Heart left ventricle (tissue), 16 donors: ENCODE measurements around the gene DIAPH2. TPM values are rescaled to one million over a fixed set of nuclear protein-coding genes. Genes with fewer than 3 reads are reported as not detected.

Experiments used
- ATAC-seq, 4 donors: fragments of 200-7000 bp; cut with Tn5 transposase; one replicate each; pipeline ENCODE4 v1.9.1; 2020 to 2022; ENCODE audit warnings: moderate library complexity in 4 of 4, mild to moderate bottlenecking in 3 of 4, moderate number of reproducible peaks in 1 of 4
- DNase-seq, 5 donors: peaks; one replicate each; pipeline ENCODE4 v3.0.0-alpha.2; 2020
- H3K27ac ChIP-seq, 12 donors: fragments of 200-600 bp; sonication (generic) in 4 of 12; one replicate each; pipeline versions ENCODE4 v1.5.0 to v1.8.0; 2016 to 2022; ENCODE audit warnings: mild to moderate bottlenecking in 2 of 12
- H3K27me3 ChIP-seq, 9 donors: fragments of 200-600 bp; sonication (generic) in 2 of 9; one replicate each; pipeline versions ENCODE4 v1.5.1 to v1.8.0; 2016 to 2022; ENCODE audit warnings: mild to moderate bottlenecking in 3 of 9
- H3K36me3 ChIP-seq, 9 donors: fragments of 200-600 bp; sonication (generic) in 2 of 9; one replicate each; pipeline versions ENCODE4 v1.5.0 to v1.8.0; 2018 to 2022; ENCODE audit warnings: mild to moderate bottlenecking in 2 of 9
- H3K4me1 ChIP-seq, 12 donors: fragments of 200-600 bp; sonication (generic) in 4 of 12; one replicate each; pipeline versions ENCODE4 v1.5.0 to v1.8.0; 2016 to 2022; ENCODE audit warnings: mild to moderate bottlenecking in 3 of 12
- H3K4me3 ChIP-seq, 12 donors: fragments of 200-600 bp; sonication (generic) in 4 of 12; one replicate each; pipeline versions ENCODE4 v1.5.0 to v1.8.0; 2017 to 2022; ENCODE audit warnings: mild to moderate bottlenecking in 9 of 12, moderate library complexity in 4 of 12
- H3K9me3 ChIP-seq, 12 donors: fragments of 200-600 bp; sonication (generic) in 4 of 12; one replicate each; pipeline versions ENCODE4 v1.5.0 to v1.8.0; 2016 to 2022; ENCODE audit warnings: mild to moderate bottlenecking in 1 of 12
- POLR2A ChIP-seq, 2 donors: fragments of 450-650 bp; IDR thresholded peaks; one replicate each; pipeline ENCODE4 v1.6.1; 2017; ENCODE audit warnings: antibody characterized with exemption in 2 of 2, mild to moderate bottlenecking in 2 of 2, moderate library complexity in 2 of 2
- WGBS, 4 donors: extraction: QIAGEN DNeasy Blood & Tissue Kit in 2 of 4; methylation state at CpG; one replicate each; pipeline versions ENCODE4 v1.1.5 to v1.1.7; 2013 to 2018; 5-methylcytosine and 5-hydroxymethylcytosine counted together
- intact Hi-C, 10 donors: fragments of 100-400 bp; cut with DNase I; formaldehyde crosslinking; loops; one replicate each; pipeline versions ENCODE4 v1.11.1 to v1.14.2; 2022
- polyA plus RNA-seq, 2 donors: library from polyadenylated mRNA; stranded (reverse); fragments of 200-250 nt; gene quantifications; one replicate each; pipeline ENCODE4 v1.2.3, GENCODE V29; 2013
- total RNA-seq, 9 donors: library from RNA; depleted of rRNA in 2 of 9; stranded (reverse); fragments of >200 nt in 2 of 9; fragmentation: NEBNext Ultra II Directional in 3 of 9; extraction: Animal tissue kit (Norgen Biotek cat#: 25700) in 3 of 9; gene quantifications; one replicate each; pipeline versions ENCODE4 v1.1.0 to v1.2.4, GENCODE V29; 2016 to 2023
- TF ChIP-seq, protein P1 (sequence below), 12 donors: fragments of 200-600 bp; sonication (generic) in 4 of 12; IDR thresholded peaks; one replicate each; pipeline versions ENCODE4 v1.5.0 to v1.8.0; 2018 to 2022; ENCODE audit warnings: antibody characterized with exemption in 12 of 12, mild to moderate bottlenecking in 5 of 12
- donor health status: ischemic (EF 13 %, LVEDD 7.1; RV severe dilation, severe dysfunction).
- donor health status: healthy with polysubstance abuse.
- donor health status: DM: no; HTN: yes; CAD: no.
- donor health status: DM: no; HTN: no; CAD: no.
- donor health status: ischemic (EF 25% LVEDD 6.9; RV normal size, moderate dysfunction).
- donor health status: ischemic (EF 25% LVEDD 5.7; RV mildly dilated, moderate dysfunction).
- donor health status: healthy.
- donor health status: DM: yes; HTN: yes; CAD: no.
- donor health status: ischemic (EF 35%, LVEDD 5.7; RV mildly dilated, moderate dysfunction).
- donor health status: nonischemic (EF 11% LVEDD 7.7; RV severe dilation, severe dysfunction).
- donor health status: DM: yes; HTN: yes; CAD: no.
- donor health status: PGD.
- donor health status: ischemic (EF 29% LVEDD 5.4; RV normal size, mild dysfunction).
- donor health status: nonischemic (EF 23%, LVEDD 6.1; RV moderate dilation, normal function).

Gene DIAPH2
- total and polyA plus RNA-seq, 11 donors, result 3.7 to 18.8 (median 12.3) TPM

- DNase-seq, result no peak
- H3K4me1 ChIP-seq, result no peaks in the 10 kb centered on the region
- intact Hi-C loops, result no loop called here
- H3K36me3 ChIP-seq, result peaks cover 0 to 4% (median 0%) of the 10 kb centered on the region in 9 donors
- no peak overlapping the region for H3K4me3 ChIP-seq
- no peak overlapping the region for H3K27ac ChIP-seq
- ATAC-seq, result no peak
- TF ChIP-seq POLR2A (IDR thresholded peaks at IDR 0.05), result no peak
- TF ChIP-seq, protein P1, sequence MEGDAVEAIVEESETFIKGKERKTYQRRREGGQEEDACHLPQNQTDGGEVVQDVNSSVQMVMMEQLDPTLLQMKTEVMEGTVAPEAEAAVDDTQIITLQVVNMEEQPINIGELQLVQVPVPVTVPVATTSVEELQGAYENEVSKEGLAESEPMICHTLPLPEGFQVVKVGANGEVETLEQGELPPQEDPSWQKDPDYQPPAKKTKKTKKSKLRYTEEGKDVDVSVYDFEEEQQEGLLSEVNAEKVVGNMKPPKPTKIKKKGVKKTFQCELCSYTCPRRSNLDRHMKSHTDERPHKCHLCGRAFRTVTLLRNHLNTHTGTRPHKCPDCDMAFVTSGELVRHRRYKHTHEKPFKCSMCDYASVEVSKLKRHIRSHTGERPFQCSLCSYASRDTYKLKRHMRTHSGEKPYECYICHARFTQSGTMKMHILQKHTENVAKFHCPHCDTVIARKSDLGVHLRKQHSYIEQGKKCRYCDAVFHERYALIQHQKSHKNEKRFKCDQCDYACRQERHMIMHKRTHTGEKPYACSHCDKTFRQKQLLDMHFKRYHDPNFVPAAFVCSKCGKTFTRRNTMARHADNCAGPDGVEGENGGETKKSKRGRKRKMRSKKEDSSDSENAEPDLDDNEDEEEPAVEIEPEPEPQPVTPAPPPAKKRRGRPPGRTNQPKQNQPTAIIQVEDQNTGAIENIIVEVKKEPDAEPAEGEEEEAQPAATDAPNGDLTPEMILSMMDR (IDR thresholded peaks at IDR 0.05), result no peak
- H3K9me3 ChIP-seq, result no peaks in the 10 kb centered on the region
- H3K27me3 ChIP-seq, result no peaks in the 10 kb centered on the region
- 81 to 88% (median 83%) methylated on average over 3 of the region's 3 CpGs for WGBS, 4 donors
Observed at GRCh38 chrX:97389761-97390192, 705.1 kb downstream of the DIAPH2 start.

DNA sequence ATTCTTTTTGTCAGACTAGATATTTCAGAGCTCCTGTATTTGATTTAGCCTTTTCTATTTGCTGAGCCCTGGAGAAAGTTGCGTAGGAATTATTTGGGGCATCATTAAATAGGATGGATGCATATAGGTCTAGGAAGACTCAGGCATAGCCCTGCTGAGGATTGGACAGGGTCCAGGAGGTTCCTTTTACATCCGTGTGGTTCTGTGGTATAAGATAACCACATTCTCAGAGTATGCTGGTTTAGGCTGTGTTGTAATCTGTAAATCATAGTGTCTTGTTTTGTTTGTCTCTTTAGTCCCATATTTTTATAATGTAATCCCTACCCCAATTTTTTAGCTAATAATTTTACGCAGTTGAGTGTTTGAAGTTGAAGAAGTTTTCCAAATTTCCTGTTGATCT is 712.7 kb downstream of the DIAPH2 start:
- Histone ChIP-seq H3K4me1 (no peaks in the 10 kb centered on the region), H3K36me3 (no peaks in the 10 kb centered on the region), H3K4me3 (no peak overlapping the region), H3K27ac (no peak overlapping the region), H3K27me3 (no peaks in the 10 kb centered on the region), H3K9me3 (no peaks in the 10 kb centered on the region)
- TF ChIP-seq, protein P1 (IDR thresholded peaks at IDR 0.05), result no peak
- no peak for TF ChIP-seq POLR2A (IDR thresholded peaks at IDR 0.05)
- WGBS, 4 donors, result 76 to 87% (median 81%) methylated on average over 3 of the region's 3 CpGs
- intact Hi-C loops, result no loop called here
- ATAC-seq, result no peak
- no peak for DNase-seq

DNA sequence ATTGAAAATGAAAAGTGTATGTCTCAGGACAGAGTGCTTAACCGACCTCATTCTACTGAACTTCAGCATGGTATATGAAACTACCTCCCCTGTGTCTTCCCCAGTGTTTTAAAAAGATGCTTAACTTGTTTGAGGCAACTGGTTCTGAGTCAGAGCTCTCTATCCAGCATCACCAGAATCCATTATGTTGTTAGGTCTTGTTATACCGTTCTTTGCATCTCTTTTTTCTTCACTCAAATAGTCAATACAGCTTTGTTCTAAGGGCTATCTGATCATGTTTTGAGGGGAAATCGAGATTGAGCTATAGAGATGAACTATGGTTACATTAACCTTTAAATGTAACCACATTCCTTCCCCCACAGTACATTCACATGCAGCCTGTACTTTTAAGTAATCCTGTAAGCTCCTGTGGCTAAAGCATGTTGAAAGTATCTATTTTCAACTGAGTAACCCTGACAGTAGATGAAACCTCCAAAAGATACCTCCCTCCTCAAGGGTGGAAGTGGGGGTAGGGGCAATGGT is 713.4 kb downstream of the DIAPH2 start:
- Histone ChIP-seq H3K27me3 (no peaks in the 10 kb centered on the region), H3K27ac (no peak overlapping the region), H3K9me3 (no peaks in the 10 kb centered on the region), H3K36me3 (no peaks in the 10 kb centered on the region), H3K4me3 (no peak overlapping the region), H3K4me1 (no peaks in the 10 kb centered on the region)
- no peak for TF ChIP-seq POLR2A (IDR thresholded peaks at IDR 0.05)
- TF ChIP-seq, protein P1 (IDR thresholded peaks at IDR 0.05), result no peak
- DNase-seq (no peak), ATAC-seq (no peak)
- intact Hi-C loops, result no loop called here
- WGBS, 4 donors, result 56 to 77% (median 64%) methylated on average over 3 of the region's 3 CpGs

DNA sequence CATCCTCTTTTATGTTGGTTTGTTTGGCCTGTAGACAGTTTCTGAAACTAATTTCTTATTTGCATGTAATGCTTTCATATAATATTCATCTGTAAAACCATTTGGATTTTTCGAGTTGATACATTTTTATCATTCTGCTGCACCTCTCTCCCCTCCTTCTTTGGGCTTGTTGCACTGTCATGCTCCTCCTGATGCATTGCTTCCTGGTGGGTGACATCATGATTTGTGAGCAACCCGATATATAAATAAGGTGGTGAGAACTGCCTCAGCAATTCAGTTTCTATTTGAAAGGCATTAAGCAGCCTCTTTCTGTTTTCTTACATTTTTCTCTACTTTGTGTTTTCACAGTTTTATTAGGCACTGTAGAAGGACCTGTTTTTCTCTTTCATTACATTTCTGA is 714.8 kb downstream of the DIAPH2 start:
- ATAC-seq, result no peak
- Histone ChIP-seq H3K27me3 (no peaks in the 10 kb centered on the region), H3K36me3 (no peaks in the 10 kb centered on the region), H3K4me3 (no peak overlapping the region), H3K27ac (no peak overlapping the region), H3K9me3 (no peaks in the 10 kb centered on the region), H3K4me1 (no peaks in the 10 kb centered on the region)
- 49 to 72% (median 58%) methylated on average over 2 of the region's 2 CpGs for WGBS, 4 donors
- DNase-seq, result no peak
- TF ChIP-seq, protein P1 (IDR thresholded peaks at IDR 0.05), result no peak
- TF ChIP-seq POLR2A (IDR thresholded peaks at IDR 0.05), result no peak
- intact Hi-C loops, result no loop called here
